Psoas muscle (tissue), 8 donors: ENCODE data around the gene POU3F1. TPM values are rescaled to one million over a fixed set of nuclear protein-coding genes. Genes with fewer than 3 reads are reported as not detected.

Experiments
- ATAC-seq, 4 donors: fragments of 200-7000 bp; cut with Tn5 transposase; one replicate each; pipeline ENCODE4 v1.9.1; 2020; ENCODE audit warnings: moderate library complexity in 3 of 4, mild to moderate bottlenecking in 2 of 4
- DNase-seq, 2 donors: peaks; one replicate each; pipeline ENCODE4 v3.0.0-alpha.2; 2020
- H3K27ac ChIP-seq: fragments of 200-600 bp; one replicate; pipeline ENCODE4 v1.8.0; 2022
- H3K27me3 ChIP-seq, 3 donors: fragments of 200-600 bp in 1 of 3; one replicate each; pipeline versions ENCODE4 v1.6.1 to v1.8.0; 2013 to 2022; ENCODE audit warnings: low read length in 2 of 3, mild to moderate bottlenecking in 2 of 3, moderate library complexity in 1 of 3; ENCODE audit not compliant: insufficient read depth in 3 of 3
- H3K36me3 ChIP-seq, 2 donors: fragments of 200-600 bp in 1 of 2; one replicate each; pipeline versions ENCODE4 v1.6.1 to v1.8.0; 2013 to 2022; ENCODE audit warnings: low read depth in 1 of 2, mild to moderate bottlenecking in 1 of 2, moderate library complexity in 1 of 2; ENCODE audit not compliant: insufficient read depth in 1 of 2
- H3K4me1 ChIP-seq: fragments of 200-600 bp; one replicate; pipeline ENCODE4 v1.8.0; 2022
- H3K4me3 ChIP-seq: fragments of 200-600 bp; one replicate; pipeline ENCODE4 v1.8.0; 2022; ENCODE audit warnings: mild to moderate bottlenecking
- H3K9me3 ChIP-seq: fragments of 200-600 bp; one replicate; pipeline ENCODE4 v1.8.0; 2022
- CTCF ChIP-seq: fragments of 200-600 bp; IDR thresholded peaks from one replicate; pipeline ENCODE4 v1.8.0; 2022; ENCODE audit warnings: antibody characterized with exemption
- WGBS, 3 donors: extraction: QIAGEN DNeasy Blood & Tissue Kit; methylation state at CpG; one replicate each; pipeline versions ENCODE4 v1.1.6 to v1.1.7; 2013; 5-methylcytosine and 5-hydroxymethylcytosine counted together
- intact Hi-C, 2 donors: fragments of 100-400 bp; cut with DNase I; formaldehyde crosslinking; loops; one replicate each; pipeline versions ENCODE4 v1.11.0 to v1.14.2; 2022
- polyA plus RNA-seq, 3 donors: library from polyadenylated mRNA; stranded (reverse); fragments of 200-250 nt; gene quantifications; one replicate each; pipeline ENCODE4 v1.2.3, GENCODE V29; 2013
- total RNA-seq, 4 donors: library from RNA; stranded (reverse); fragmentation: NEBNext Ultra II Directional in 2 of 4; extraction: Animal tissue kit (Norgen Biotek cat#: 25700) in 2 of 4; gene quantifications; one replicate each; pipeline versions ENCODE4 v1.2.1 to v1.2.4, GENCODE V29; 2021 to 2023
- donor health status: healthy with polysubstance abuse.
- donor health status: DM: no; HTN: no; CAD: no; lungs with moderate emphysema.
- donor health status: Bipolar disorder and iron deficiency.
- donor health status: healthy.
- donor health status: DM: yes; HTN: yes; CAD: no.
- donor health status: DM: no; HTN: no; CAD: no.
- donor health status: DM: no; HTN: no; CAD: no.
- donor health status: DM: yes; HTN: yes; CAD: no.

POU3F1 gene
- total and polyA plus RNA-seq, 7 donors: 0.04 to 0.38 (median 0.13) TPM; not detected in 1

- DNase-seq: peak; percentile 95 to 97
- H3K27ac ChIP-seq: peak within 1 kb of the TSS; percentile 98
- 0 to 1% (median 1%) methylated on average over 49 of the region's 49 CpGs for WGBS, 3 donors
- ATAC-seq: peak; percentile 70 to 80 (median 74)
- no peak for TF ChIP-seq CTCF
- no peaks in the 10 kb centered on the region for H3K9me3 ChIP-seq
- intact Hi-C loops: no loop called here
- no peaks in the 10 kb centered on the region for H3K27me3 ChIP-seq
- peak within 1 kb of the TSS; percentile 85 for H3K4me3 ChIP-seq
- H3K36me3 ChIP-seq: peaks cover 0 to 26% of the 10 kb centered on the region in 2 donors
- peaks cover 82% of the 10 kb centered on the region for H3K4me1 ChIP-seq
Measured at GRCh38 chr1:38012363-38013226, 34.0 kb downstream of the POU3F1 start, which contains the start of gene UTP11. TSS of gene UTP11 (plus strand) at chr1:38012734. CDS start at chr1:38012803, 69 bp downstream.

- intact Hi-C loops: no loop called here
- peak in 1 of 2 donors; percentile 57 for DNase-seq
- H3K9me3 ChIP-seq: no peaks in the 10 kb centered on the region
- H3K4me1 ChIP-seq: peaks cover 67% of the 10 kb centered on the region
- H3K36me3 ChIP-seq: peaks cover 0 to 9% of the 10 kb centered on the region in 2 donors
- WGBS, 3 donors: 34 to 68% (median 42%) methylated on average over 6 of the region's 6 CpGs
- peak overlapping the region; percentile 29 for H3K4me3 ChIP-seq
- no peak for TF ChIP-seq CTCF
- no peak for ATAC-seq
- peak overlapping the region; percentile 98 for H3K27ac ChIP-seq
- no peaks in the 10 kb centered on the region for H3K27me3 ChIP-seq
Measured at GRCh38 chr1:38009841-38010180, 36.8 kb downstream of the POU3F1 start.

GRCh38 chr1:38009088-38009840 lies 37.3 kb downstream of the POU3F1 start:
- WGBS, 3 donors: 36 to 56% (median 41%) methylated on average over 8 of the region's 8 CpGs
- Histone ChIP-seq H3K4me3 (peak overlapping the region; percentile 29), H3K36me3 (peaks cover 0 to 3% of the 10 kb centered on the region in 2 donors), H3K27ac (peak overlapping the region; percentile 98), H3K4me1 (peaks cover 61% of the 10 kb centered on the region), H3K27me3 (no peaks in the 10 kb centered on the region), H3K9me3 (no peaks in the 10 kb centered on the region)
- TF ChIP-seq CTCF: no peak
- DNase-seq: peak; percentile 67 to 88
- ATAC-seq: peak; percentile 39 to 62 (median 53)
- intact Hi-C loops: no loop called here

DNA sequence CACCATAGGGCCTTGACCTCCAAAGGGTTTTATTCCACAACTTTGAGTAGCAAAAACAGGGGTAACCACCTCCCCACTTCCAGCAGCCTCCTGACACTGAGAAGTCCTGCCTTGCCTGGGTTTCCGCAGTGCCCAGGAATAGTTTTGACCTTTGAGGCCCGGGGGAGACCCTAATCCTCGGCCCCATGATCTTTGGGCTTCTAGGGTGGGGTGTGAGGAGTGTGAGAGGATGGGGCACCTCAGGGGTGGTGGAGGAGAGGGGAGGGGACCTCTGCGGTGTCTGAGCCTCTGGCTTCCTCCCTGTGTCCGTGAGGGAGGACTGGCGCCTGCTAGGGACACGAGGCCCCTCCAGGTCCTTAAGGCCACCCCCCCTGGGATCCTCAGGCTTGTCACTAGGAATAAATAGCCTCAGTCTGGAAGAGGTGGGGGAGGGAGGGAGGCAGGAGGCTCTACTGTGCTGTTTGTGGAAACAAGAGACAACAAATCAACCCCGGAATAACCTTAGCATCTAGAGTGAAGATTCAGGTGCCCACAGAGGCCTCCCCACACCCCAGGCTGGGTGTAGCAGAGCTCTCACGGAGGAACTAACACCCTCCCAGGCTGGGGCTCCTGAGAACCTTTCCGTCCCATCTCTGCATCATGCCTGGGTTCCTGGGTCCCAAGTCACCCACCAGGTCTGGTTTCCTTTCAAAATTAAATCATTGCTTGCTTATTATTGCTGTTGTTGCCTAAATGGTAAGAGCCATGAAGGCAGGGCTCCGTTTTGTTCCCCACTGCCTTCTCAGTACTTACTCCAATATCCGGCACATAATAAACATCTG lies 40.4 kb downstream of the POU3F1 start:
- H3K27me3 ChIP-seq: no peaks in the 10 kb centered on the region
- peak overlapping the region; percentile 98 for H3K27ac ChIP-seq
- 18 to 23% (median 19%) methylated on average over 9 to 12 of the region's 12 CpGs for WGBS, 3 donors
- H3K9me3 ChIP-seq: no peaks in the 10 kb centered on the region
- H3K4me1 ChIP-seq: peaks cover 61% of the 10 kb centered on the region
- no peak for TF ChIP-seq CTCF
- H3K4me3 ChIP-seq: peak overlapping the region; percentile 84
- intact Hi-C loops: no loop called here
- DNase-seq (peak; percentile 78 to 95), ATAC-seq (peak; percentile 60 to 68 (median 66))
- peaks cover 0 to 7% of the 10 kb centered on the region in 2 donors for H3K36me3 ChIP-seq
